T-helper 2 cell (primary cell): ENCODE measurements around the gene SLC15A3.

Source experiments
- DNase-seq, 5 experiments: peaks; one replicate each; pipeline versions ENCODE4 v3.0.0 to v3.0.0-alpha.2; 2012 to 2022
- total RNA-seq, 2 donors: gene quantifications; one replicate each; lab custom pipeline; 2026; lab: John Stamatoyannopoulos, UW

SLC15A3 gene
- total RNA-seq = 0 to 0.47 reads per million in 2 donors

DNA sequence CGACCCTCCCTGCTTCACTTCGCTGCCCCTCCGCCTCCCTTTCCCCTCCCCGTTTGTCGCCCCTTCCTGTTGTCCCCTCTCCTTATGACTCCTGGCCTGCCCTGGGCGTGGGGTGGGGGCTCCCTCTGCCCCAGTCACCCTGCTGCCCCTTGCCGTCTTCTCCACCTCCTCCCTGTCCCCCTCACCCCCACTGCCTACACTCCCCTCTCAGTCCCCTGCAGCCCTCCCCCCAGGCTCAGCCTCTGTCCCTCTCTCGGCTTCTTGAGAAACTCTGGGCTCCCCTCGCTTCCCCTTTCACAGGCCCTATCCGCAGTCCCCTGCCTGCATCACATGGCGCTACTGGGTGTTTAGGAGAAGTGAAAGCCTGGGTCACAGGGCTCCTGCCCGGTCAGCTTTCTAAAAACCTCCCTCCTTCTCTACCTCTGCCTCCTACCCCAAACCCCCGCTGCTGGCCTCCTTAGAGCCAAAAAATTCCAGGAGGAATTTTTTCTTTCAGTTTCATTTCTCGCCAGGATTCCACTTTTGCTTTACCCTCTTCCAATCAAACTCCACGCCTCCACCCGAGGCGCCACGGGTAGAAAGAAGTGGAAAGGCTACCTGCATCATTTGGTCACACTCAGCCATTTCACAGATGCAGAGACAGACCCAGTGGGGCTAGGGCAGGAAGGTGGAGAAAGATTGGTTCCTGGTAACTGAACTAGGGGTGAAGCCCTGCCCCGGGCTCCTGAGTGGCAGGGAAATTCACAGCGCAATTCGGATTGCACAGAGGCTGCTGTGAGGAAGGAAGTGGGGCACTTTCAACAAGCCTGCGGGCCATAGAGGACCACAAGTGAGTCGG, at the start of gene SLC15A3:
Gene SLC15A3 (minus strand): TSS at position 273 of the 838 bp plus-strand sequence. CDS start 625 bp downstream, outside the sequence.
- no peak for DNase-seq

DNA sequence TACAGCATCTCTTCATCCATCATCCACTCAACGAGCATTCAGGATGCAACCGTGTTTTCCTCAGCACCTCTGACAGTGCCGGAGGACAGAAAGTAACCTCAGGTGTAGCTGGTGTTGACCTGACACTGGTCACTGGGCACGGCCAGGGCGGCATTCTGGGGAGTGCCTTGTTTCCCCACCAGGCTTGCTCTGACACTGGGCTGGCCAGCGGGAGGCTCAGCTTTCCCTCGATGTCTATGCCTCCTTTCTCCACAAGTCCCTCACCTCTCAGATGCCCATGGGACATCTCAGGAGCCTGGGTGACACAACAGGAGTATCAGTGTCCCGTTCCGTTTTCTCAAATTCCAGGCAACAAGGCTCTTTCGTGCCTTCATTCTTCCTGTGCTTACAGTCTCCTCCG, 48.5 kb upstream of the SLC15A3 start:
- DNase-seq = no peak

DNA sequence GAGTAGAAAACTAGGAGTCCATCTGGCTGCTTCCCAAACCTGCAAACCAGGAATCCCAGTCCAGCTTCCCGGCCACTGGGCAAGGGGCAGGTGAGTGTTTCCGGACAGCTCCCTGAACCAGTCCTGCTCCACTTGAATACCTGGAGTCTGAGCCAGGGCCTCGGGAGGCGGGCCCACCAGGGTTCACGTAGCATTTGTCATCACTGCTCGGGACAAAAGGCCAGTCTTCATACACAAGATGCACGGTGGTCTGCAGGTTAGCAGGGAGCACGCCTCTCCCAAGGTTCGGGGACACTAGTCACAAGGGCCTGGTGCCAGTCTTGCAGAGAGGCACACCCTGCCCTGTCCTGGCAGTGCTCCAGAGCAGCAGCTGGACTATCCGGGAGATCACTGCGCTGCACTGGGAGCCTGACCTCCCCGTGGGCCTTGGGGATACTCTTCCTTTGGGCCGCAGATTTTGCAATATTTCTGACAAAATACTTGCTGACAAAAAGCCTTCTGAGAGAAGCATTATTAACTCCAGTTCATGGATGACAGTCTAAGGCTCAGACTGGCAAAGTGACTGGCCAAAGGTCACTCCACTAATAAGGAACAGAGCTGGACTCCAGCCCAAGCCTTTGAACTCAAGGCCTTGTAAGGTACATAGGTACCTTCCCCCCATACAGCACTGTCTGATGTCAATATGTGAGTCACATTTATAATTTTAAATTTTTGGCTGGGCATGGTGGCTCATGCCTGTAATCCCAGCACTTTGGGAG, 44.6 kb upstream of the SLC15A3 start:
- DNase-seq = no peak

DNA sequence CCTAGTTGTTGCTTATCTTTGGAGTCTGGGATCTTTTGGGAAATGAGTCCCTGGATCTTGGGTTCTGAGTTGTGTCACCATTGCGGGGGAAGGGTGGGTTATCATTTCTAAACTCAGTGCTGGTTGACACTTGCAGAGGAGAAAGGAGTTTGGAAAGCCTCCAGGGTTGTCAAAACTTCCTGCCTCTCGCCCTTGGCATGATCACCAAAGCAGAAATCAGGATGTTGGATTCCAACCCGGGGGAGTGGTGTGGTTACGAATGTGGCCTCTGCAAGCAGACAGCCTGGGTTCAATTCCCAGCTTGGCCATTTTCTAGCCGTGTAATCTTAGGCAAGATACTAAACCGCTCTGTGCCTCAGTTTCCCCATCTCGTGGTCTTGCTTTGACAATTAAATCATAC, 43.8 kb upstream of the SLC15A3 start:
- no peak for DNase-seq

DNA sequence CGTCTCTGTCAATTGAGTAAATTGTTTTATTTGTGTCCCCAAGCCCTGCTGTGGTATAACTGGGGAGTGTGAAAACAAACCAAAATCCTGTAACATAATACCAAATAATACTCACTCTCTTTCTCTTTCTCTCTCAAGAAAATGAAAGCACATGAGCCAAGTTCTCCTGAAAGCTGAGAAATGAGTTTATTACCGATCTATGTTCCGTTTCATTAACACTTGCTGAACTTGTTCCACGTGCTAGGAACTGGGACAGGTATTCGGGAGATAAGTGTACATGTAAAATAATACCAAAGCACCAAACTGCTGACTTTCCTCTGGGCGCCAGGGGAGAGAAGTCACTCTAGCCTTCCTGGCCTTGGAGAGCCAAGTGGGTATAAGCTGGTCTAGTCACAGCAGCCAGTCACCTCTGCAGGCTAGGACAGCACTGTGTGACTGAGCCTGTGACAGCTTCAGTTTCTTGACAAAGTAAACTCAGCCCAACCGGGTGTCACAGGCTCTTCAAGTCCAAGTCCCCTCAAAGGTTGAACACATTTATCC, 42.6 kb upstream of the SLC15A3 start:
- peak in 1 of 5 experiments; percentile 74 for DNase-seq

DNA sequence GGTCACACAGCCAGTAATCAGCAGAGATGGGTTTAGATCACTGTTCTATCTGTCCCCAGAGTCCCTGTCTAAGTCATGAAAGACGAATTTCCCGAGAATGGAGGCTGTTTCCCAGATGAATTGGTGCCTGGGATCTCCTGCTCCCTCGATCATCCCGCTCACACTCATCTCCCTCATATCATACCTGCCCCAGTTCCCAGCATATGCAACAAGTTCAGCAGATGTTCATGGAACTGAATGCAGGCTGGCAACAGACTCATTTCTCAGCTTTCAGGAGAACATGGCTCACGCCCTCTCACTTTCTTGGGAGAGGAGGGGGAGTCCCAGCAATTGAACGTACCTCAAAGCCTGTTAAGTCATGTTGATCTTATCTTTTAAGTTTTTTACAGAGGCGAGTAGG, 41.6 kb upstream of the SLC15A3 start:
- DNase-seq = no peak

DNA sequence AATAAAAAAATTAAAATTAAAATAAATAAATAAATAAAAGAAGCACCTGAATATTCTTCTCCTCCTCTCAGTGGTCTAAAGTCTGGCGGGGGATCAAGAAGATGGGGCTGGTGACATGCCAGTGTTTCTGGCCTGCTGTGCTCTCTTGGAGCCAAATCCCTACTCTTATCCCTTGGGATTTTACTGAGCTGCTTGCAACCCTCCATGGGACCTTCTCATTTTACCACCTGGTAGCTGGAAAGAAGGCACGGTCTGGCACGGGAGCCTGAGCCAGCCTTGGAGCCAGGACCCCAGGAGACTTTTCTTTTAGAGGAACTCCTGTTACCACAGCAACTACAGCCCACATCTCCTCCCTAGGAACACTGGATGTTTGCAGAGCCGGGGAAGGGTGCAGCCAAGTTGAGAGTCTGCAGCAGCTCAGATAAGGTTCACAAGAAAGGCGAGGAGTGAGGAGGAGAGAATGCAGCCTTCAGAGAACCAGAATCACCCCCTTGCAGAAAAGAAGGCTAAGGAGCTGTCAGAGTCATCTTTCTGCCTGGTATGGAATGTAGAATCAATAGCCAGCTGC, 41.0 kb upstream of the SLC15A3 start:
- no peak for DNase-seq

DNA sequence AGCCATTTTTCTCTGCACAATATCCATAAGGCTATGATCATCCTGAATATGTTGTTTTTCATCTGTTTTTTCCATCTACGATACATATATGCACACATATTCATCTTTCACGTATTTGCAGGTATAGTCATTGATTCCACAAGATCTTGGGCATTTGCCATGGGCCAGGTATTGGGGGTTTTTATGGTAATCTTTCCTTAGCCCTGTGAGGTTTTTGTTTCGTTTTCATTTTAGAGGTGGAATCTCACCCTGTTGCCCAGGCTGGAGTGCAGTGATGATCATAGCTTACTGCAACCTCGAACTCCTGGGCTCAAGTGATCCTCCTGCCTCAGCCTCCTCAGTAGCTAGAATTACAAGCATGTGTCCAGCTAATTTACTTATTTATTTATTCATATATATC, 39.5 kb upstream of the SLC15A3 start:
- DNase-seq = no peak

DNA sequence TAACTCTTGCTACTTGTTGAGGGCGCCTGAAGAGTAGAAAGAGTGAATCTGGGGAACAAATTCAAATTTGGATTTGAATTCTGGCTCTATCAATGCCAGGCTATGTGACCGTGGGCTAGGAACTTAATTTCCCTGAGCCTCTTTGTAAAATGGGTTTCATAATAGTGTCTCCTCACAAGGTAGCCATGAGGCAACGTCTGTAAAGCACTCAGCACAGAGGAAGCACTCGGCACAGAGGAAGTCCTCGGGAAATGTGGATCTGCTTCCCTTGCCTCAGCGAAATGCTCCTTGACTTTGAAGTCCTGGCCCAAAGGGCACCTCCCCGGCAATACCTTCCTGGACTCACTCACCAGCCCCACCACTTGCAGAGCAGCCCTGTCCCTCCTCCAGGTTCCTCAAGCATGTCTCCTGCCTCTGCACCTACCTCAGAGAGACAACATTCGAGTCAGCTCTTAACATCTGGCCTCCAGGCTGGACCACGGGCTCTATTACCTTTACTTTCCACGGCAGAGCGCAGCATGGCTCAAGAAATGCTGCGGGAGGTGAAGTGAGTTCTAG, 37.2 kb upstream of the SLC15A3 start:
- DNase-seq = no peak

DNA sequence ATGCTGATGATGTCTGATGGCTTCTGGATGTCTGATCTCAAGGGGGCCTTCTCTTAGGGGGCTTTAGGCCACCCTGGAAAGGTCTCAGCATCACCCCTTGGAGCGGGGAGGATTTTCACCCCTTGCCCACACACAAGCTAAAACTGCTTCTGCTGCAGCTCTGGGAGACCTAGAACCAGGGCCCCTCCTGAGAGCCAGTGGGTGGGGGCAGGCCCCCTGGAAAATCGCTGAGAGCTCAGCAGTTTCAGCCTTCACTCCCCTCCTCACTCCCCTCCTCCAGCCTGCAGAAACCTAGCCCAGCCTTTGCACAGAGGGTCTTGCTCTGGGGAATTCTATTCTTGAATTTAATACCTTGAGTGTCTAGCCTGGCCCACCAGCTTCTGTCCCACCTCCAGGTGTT, 36.7 kb upstream of the SLC15A3 start:
- no peak for DNase-seq

DNA sequence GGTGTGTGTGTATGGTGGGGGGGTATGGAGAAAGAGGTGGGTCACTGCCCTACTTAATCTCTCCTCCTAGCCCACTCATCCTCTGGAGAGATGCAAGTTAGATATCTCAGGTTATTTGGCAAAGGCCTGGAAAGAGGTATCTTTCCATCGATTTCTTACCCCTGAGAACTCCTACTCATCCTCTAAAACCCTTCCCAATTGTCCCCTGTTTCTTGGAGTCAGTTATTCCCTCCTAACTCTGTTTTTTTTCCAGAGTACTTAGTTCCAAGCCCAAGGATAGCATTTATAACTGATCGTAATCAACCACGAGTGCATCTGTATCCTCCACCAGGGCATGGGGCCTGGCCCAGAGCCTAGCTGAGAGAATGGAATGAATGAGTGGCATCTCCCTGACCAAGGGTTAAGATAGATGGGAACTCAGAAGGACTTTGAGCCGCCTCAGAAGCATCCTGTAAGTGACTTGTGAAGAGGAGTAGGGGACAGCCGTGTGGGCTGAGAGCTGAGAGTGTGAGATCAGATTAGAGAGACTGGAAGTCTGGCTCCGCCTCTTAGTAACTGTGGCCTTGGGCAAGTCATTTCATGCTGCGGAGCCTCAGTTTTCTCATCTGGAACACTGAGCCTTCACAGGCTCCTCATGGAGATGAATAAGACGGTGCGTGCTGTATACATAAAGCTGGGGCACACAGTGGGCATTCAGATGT, 35.8 kb upstream of the SLC15A3 start:
- DNase-seq = peak in 4 of 5 experiments; percentile 37 to 90 (median 52)

DNA sequence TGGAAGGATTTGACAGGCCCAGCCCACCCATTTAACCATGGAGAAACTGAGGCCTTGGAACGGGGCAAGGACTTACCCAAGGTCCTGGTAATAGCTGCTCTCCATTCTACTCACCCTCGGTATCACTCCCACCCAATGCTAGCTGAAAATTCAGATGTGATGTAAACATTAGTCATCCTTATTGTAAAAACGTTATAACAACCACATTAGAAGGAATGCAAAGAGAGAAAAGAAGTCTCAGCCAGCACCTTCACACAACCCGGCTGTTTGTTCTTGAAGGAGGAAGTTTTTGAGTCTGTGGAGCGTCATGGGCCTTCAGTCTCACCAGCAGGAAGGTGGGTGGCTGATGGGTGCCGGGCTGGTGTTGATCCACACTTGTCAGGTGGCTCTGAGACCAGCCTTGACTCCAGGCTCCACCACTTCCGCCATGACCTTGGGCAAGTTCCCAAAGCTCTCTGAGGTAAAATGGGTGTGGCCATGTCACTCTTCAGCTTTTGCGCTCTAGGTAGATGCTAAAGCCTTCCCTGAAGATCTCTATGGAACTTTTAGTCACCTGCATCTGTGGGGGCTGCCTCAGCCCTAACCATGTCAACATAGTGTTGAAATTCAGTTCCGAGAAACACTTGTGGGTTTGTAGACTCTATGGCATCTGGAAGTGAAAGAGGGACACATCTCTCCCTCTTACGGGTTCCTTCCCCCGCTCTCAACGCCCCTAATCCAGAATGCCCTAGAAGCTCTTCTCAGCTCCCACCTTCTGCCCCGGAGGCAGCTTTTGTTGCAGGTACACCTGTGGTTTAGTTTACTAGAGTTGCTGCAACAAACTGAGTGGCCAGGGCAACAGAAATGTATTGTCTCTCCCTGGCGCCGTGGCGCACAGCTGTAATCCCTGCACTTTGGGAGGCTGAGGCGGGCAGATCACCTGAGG, 34.3 kb upstream of the SLC15A3 start:
- peak; percentile 65 to 97 (median 87) for DNase-seq

DNA sequence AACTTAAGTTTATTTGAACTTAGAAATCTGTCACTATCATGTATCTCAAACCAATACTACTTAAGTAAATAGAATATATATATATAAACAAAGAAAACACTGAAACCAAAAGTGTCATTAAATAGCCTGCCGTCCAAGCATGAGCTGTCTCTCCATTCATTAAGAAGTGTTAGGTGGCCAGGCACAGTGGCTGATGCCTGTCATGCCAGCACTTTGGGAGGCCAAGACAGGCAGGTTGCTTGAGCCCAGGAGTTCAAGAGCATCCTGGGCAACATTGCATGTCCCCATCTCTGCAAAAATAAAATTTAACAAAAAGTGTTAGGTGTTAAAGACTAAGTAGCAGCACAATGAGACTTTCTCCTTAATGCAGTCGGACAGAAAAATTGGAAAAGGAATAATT, 33.5 kb upstream of the SLC15A3 start:
- DNase-seq = no peak

DNA sequence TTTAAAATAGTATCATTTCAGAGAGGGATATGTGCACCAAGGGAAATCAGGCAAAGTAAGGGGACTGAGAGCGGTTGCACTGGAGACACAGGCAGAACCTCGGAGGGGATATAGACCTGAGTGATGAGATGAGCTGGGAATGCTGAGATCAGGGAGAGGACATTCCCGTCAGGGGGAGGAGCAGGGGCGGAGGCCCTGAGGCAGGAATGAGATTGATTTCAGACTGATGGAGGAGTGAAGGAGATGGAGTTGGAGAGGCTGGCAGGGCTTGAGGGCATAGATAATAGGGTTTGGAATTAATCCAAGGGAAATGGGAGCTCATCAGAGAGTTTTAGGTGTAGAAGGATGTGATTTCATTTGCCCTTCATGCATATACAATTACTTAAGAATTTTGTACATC, 32.7 kb upstream of the SLC15A3 start:
- no peak for DNase-seq

DNA sequence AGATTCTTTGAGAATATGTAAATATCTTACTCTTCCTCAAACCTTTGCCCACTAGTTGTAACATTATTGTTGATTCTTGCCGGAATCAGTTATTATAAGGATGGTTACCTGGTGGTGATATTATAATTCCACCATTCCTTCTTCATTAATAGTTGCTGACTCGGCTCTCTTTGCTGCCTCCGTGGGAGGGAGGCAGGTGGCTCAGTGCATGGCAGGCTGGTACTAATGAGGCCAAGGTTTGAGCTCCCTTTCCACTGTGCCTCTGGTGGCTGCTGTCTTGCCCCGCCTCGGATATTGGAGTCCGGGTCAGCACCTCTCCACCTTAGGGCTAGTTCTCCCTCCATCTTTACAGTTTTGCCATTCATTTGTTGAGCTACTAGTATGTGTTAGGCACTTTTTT, 32.2 kb upstream of the SLC15A3 start:
- DNase-seq = no peak

DNA sequence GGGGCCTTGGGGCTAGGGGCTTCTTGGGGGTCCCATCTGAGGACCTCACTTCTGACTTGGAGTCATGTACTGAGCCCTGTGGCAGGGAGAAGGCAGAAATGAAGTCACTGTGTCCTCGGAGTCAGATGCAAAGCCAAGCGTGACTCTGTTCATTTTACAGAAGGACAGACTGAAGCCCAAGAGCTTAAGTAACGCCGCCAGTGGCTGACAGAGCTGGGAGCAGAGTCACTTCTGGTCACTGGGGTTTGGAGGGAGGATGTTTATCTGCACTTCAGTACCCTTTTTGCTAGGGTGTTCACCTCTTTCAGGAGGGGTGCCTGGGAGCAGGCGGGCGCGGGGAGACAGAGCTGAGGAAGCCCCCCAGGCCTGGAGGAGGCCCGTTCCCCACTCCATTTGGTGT, 30.2 kb upstream of the SLC15A3 start:
- peak in 1 of 5 experiments; percentile 72 for DNase-seq

DNA sequence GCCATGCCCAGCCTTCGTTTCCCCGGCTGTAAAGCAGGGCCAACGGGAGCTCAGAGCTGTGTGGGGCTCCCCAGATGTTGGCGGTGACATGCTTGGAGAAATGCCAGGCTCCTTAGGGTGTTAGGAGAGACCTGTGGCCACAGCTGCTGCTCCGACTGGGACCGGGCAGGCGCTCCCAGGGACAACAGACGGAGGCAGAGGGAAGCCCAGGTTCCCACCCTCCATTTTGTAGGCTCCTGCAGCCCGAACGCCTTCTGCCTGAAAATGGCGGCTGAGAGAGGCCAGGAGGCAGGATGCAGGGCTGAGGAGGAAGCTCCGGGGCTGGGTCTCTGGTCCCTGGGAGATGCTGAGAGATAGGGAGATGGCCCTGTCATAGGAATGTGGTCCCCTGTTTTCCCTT, 29.5 kb upstream of the SLC15A3 start:
- peak in 1 of 5 experiments; percentile 63 for DNase-seq

DNA sequence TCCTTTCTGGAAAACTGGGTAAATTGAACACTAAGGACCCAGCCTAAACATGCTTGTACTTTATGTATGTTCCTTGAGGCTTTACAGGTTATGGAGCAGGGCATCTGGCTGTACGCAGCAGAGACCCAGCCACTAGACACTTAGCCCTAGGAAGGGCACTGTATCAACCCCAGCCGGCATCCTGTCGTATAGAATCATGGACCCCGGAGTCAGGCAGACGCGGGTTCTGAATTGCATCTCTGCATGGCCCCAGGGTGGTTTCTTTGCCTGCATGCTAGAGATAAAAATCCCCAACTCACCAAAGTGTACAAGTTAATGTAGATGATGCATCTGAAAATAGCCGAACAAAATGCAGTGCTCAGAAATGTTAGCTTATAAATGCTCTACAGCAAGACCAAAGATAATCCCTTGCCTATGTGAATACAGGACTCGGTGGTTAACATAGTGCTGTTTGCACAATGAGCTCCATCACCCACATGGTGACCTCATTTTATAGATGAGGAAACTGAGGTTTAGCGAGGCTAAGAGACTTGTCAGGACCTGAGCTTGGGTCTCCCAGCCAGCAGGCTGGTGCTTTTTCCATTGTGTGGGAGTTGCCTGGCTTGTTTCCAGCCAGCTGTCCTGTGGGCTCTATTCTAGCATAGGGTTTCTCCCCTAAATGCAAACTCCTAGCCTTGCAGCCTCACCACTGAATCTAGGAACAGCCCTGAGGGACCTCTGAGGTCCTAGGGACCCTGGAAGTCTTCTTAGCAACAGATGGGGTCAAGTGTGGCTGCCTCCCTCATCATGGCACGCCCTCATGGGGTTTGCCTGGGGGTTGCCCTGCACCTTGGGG, 26.8 kb upstream of the SLC15A3 start:
- DNase-seq = peak in 3 of 5 experiments; percentile 62 to 90 (median 79)

DNA sequence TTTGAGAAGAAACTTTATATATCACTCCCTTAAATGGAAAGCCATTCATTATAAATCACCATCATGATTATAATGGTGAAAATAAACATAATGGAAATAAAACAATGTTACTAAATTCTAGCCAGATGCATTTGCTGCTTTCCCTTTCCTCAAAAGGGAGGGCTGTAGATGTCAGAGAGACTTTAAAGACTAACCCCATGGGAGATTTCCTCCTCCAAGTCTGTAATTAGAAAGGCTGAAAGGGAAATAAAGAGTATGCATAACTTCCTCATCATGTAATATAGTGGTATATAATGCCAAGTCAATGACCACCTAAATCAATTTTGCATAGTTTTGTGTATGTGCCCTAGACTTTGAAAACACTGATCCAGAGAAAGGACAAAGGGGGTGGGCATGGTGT, 25.9 kb upstream of the SLC15A3 start:
- DNase-seq = no peak

DNA sequence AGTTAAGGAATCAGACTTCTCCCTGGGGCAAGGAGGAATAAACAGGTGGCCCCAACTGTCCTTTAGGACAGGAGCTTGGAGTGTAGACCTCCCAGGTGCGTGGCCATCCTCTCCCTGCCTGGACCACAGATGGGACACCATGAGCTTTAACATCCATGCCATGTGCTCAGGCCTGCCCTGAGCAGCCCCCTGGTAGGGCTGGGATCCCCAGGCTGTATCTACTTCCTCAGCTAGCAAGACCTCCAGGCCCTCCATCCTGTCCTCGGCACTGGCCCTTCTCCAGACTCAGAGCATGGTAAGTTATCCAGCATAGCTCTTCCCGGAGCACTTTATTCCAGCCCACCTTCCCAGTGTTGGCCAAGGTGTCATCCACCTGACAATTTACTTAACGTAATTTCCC, 25.2 kb upstream of the SLC15A3 start:
- DNase-seq = no peak
